Testis (tissue), 3 donors: ENCODE data around the gene ADSS1. TPM values are rescaled to one million over a fixed set of nuclear protein-coding genes. Genes with fewer than 3 reads are reported as not detected.

Source experiments
- DNase-seq: peaks from one replicate; pipeline ENCODE4 v3.0.0-alpha.2; 2019
- H3K27ac ChIP-seq, 2 donors: fragments of 200-600 bp; sonication (generic); one replicate each; pipeline ENCODE4 v1.5.1; 2019
- H3K27me3 ChIP-seq: fragments of 200-600 bp; sonication (generic); one replicate; pipeline ENCODE4 v1.5.1; 2019
- H3K36me3 ChIP-seq: fragments of 200-600 bp; sonication (generic); one replicate; pipeline ENCODE4 v1.5.1; 2017; ENCODE audit warnings: low read depth; ENCODE audit errors: missing control alignments
- H3K4me1 ChIP-seq: fragments of 200-600 bp; sonication (generic); one replicate; pipeline ENCODE4 v1.5.1; 2019
- H3K4me3 ChIP-seq, 2 donors: fragments of 200-600 bp; sonication (generic); one replicate each; pipeline ENCODE4 v1.5.1; 2017 to 2019
- H3K9me3 ChIP-seq: fragments of 200-600 bp; sonication (generic); one replicate; pipeline ENCODE4 v1.5.1; 2017
- CTCF ChIP-seq, 3 experiments: fragments of 450-650 bp in 2 of 3; fragments of 200-600 bp in 1 of 3; sonication (generic) in 1 of 3; IDR thresholded peaks; one replicate each; pipeline ENCODE4 v1.5.1; 2016 to 2019; ENCODE audit warnings: antibody characterized with exemption in 3 of 3, mild to moderate bottlenecking in 2 of 3, moderate library complexity in 1 of 3
- POLR2A ChIP-seq: fragments of 450-650 bp; IDR thresholded peaks from one replicate; pipeline ENCODE4 v1.6.1; 2017; ENCODE audit warnings: antibody characterized with exemption, mild to moderate bottlenecking, moderate library complexity
- WGBS, 2 donors: methylation state at CpG; one replicate each; pipeline ENCODE4 v1.1.5; 2018; 5-methylcytosine and 5-hydroxymethylcytosine counted together
- intact Hi-C: fragments of 100-400 bp; cut with DNase I; formaldehyde crosslinking; loops from one replicate; pipeline ENCODE4 v1.15.1; 2023; ENCODE audit warnings: low total_unique reads
- polyA plus RNA-seq: library from polyadenylated mRNA; stranded (reverse); fragments of 350-450 nt; fragmentation: Illumina TruSeq; extraction: RNeasy Lipid Tissue Mini Kit (QIAGEN cat#74804); gene quantifications from one replicate; pipeline ENCODE4 v1.2.3, GENCODE V29; 2014; ENCODE audit warnings: low read depth, low replicate concordance; ENCODE audit not compliant: insufficient read depth
- total RNA-seq, 2 donors: library from RNA; depleted of rRNA; stranded (reverse); fragments of >200 nt; gene quantifications; one replicate each; pipeline ENCODE4 v1.2.3, GENCODE V29; 2016

Gene ADSS1
- total and polyA plus RNA-seq, 3 donors from 2014 or later = 48.7 to 79.6 (median 79.4) TPM

- TF ChIP-seq POLR2A (no peak), CTCF (IDR thresholded peaks at IDR 0.05) (no peak)
- Histone ChIP-seq H3K36me3 (no peaks in the 10 kb centered on the region), H3K4me3 (no peak overlapping the region), H3K27ac (no peak overlapping the region), H3K4me1 (peaks cover 11% of the 10 kb centered on the region), H3K9me3 (no peaks in the 10 kb centered on the region), H3K27me3 (no peaks in the 10 kb centered on the region)
- intact Hi-C loops = no loop called here
- no peak for DNase-seq
- 90 to 94% methylated on average over 12 to 38 of the region's 38 CpGs for WGBS, 2 donors
Measured at GRCh38 chr14:104772707-104773504, 48.9 kb downstream of the ADSS1 start.

- no peak for DNase-seq
Measured at GRCh38 chr14:104773505-104774452, 49.8 kb downstream of the ADSS1 start.

GRCh38 chr14:104774453-104775072 lies 50.5 kb downstream of the ADSS1 start:
- Histone ChIP-seq H3K4me3 (no peak overlapping the region), H3K9me3 (no peaks in the 10 kb centered on the region), H3K36me3 (no peaks in the 10 kb centered on the region), H3K4me1 (no peaks in the 10 kb centered on the region), H3K27me3 (no peaks in the 10 kb centered on the region), H3K27ac (no peak overlapping the region)
- TF ChIP-seq POLR2A = no peak
- no peak for TF ChIP-seq CTCF (IDR thresholded peaks at IDR 0.05)
- intact Hi-C loops = loop anchor here (5.0 kb wide), 1 partner anchor 53 kb away; no protein-coding TSS in a partner anchor
- no peak for DNase-seq
- 89 to 93% methylated on average over 11 to 20 of the region's 20 CpGs for WGBS, 2 donors

More at GRCh38 chr14:104773505-104774452, 49.8 kb downstream of the ADSS1 start:
- Histone ChIP-seq H3K27me3 (no peaks in the 10 kb centered on the region), H3K36me3 (no peaks in the 10 kb centered on the region), H3K27ac (no peak overlapping the region), H3K4me3 (no peak overlapping the region), H3K9me3 (no peaks in the 10 kb centered on the region), H3K4me1 (peaks cover 3% of the 10 kb centered on the region)
- intact Hi-C loops = no loop called here
- 90 to 91% methylated on average over 29 to 46 of the region's 46 CpGs for WGBS, 2 donors
- no peak for TF ChIP-seq CTCF (IDR thresholded peaks at IDR 0.05)

- TF ChIP-seq POLR2A (no peak), CTCF (IDR thresholded peaks at IDR 0.05) (no peak)
- no peaks in the 10 kb centered on the region for H3K9me3 ChIP-seq
- no peak overlapping the region for H3K27ac ChIP-seq
- no peaks in the 10 kb centered on the region for H3K36me3 ChIP-seq
- no peak overlapping the region for H3K4me3 ChIP-seq
- no peaks in the 10 kb centered on the region for H3K27me3 ChIP-seq
- WGBS, 2 donors = 82 to 91% methylated on average over 4 to 13 of the region's 13 CpGs
- intact Hi-C loops = loop anchor here (5.0 kb wide), 1 partner anchor 52 kb away; no protein-coding TSS in a partner anchor
- DNase-seq = no peak
- H3K4me1 ChIP-seq = no peaks in the 10 kb centered on the region
Measured at GRCh38 chr14:104775073-104775489, 51.1 kb downstream of the ADSS1 start.
